ENCODE measurements around the gene GRIN2A. TPM values are rescaled to one million over a fixed set of nuclear protein-coding genes. Genes with fewer than 3 reads are reported as not detected.

Gene GRIN2A
- total and polyA plus RNA-seq, 2 of the 8 experiments (the other 6 are each of a cell fraction or from before 2014, with no cell fraction given): 0.18 to 1.8 TPM

DNA sequence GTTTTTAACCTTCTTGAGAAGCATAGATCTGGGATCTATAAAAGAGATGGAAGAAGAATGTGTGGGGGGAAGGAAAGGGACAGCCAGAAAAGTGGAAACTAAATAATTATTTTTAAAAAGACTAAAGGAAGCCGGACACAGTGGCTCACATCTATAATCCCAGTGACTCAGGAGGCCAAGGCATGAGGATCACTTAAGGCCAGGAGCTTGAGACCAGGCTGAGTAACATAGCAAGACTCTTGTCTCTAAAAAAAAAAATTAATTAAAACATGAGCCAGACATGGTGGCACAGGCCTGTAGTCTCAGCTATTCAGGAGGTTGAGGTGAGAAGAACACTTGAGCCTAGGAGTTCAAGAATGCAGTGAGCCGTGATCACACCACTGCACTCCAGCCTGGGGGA lies 335.1 kb downstream of the GRIN2A start:
- H3K9ac ChIP-seq (replicated peaks in 1 of 4; ENCODE audit: extremely low read depth in 1 of 4, low read depth in 3 of 4, low read length in 3 of 4): no peak overlapping the region
- no peak overlapping the region for H4K8ac ChIP-seq (ENCODE audit: extremely low read depth, insufficient read depth, low read length)
- no peak for FAIRE-seq
- H3K36me3 ChIP-seq (ENCODE audit: control insufficient read depth in 2 of 4, insufficient read depth in 4 of 4, low read length in 3 of 4): no peaks in the 10 kb centered on the region
- no peaks in the 10 kb centered on the region for H3K27me3 ChIP-seq (replicated peaks in 1 of 4; ENCODE audit: control insufficient read depth in 3 of 4, extremely low read depth in 1 of 4, insufficient read depth in 3 of 4, low read length in 3 of 4)
- H2BK120ac ChIP-seq (replicated peaks; ENCODE audit: low read depth, low read length): no peak overlapping the region
- H2BK12ac ChIP-seq (ENCODE audit: low read depth, low read length): no peak overlapping the region
- no peak overlapping the region for H2BK5ac ChIP-seq (ENCODE audit: low read depth, low read length)
- H3K4me1 ChIP-seq (replicated peaks in 1 of 4; ENCODE audit: control insufficient read depth in 3 of 4, insufficient read depth in 4 of 4, low read length in 3 of 4): no peaks in the 10 kb centered on the region; a peak in 1 of 7 replicates
- H3K4me2 ChIP-seq (ENCODE audit: insufficient read depth in 1 of 2, low read depth in 2 of 2, low read length in 2 of 2): no peak overlapping the region
- CTCF ChIA-PET (ENCODE audit: partially characterized antibody): no interaction called here
- no peak overlapping the region for H3K23ac ChIP-seq (ENCODE audit: insufficient read length)
- no peaks in the 10 kb centered on the region for H4K20me1 ChIP-seq (replicated peaks in 1 of 2; ENCODE audit: control insufficient read depth in 1 of 2, insufficient read depth in 2 of 2, low read length in 2 of 2)
- H3K14ac ChIP-seq (ENCODE audit: insufficient read length): no peak overlapping the region
- H3K4ac ChIP-seq (replicated peaks; ENCODE audit: insufficient read length, low read depth, low read length): no peak overlapping the region
- no peak overlapping the region for H4K91ac ChIP-seq (replicated peaks; ENCODE audit: insufficient read length, low read length)
- no peaks in the 10 kb centered on the region for H3K79me2 ChIP-seq (ENCODE audit: control insufficient read depth in 1 of 2, insufficient read depth in 2 of 2, low read length in 2 of 2)
- no peaks in the 10 kb centered on the region for H3K9me3 ChIP-seq (ENCODE audit: insufficient read depth in 2 of 2, low read depth in 1 of 2, low read length in 1 of 2)
- no peak overlapping the region for H2AK5ac ChIP-seq (ENCODE audit: low read depth, low read length)
- no peak for DNase-seq (ENCODE audit: low read depth in 1 of 2, low spot score in 2 of 2)
- no peak overlapping the region for H3K56ac ChIP-seq (replicated peaks; ENCODE audit: insufficient read length, low read depth, low read length)
- H4K5ac ChIP-seq (ENCODE audit: insufficient read length, low read depth, low read length): no peak overlapping the region
- no peak overlapping the region for H2BK15ac ChIP-seq (ENCODE audit: low read length)
- H3K27ac ChIP-seq (ENCODE audit: low read depth, low read length): no peak overlapping the region
- POLR2A ChIA-PET (ENCODE audit: partially characterized antibody): no interaction called here
- no peak overlapping the region for H3K4me3 ChIP-seq (ENCODE audit: extremely low read depth in 1 of 4, insufficient read depth in 2 of 4, low read depth in 3 of 4, low read length in 4 of 4)
- no peaks in the 10 kb centered on the region for H3K79me1 ChIP-seq (ENCODE audit: low read depth, low read length)
- H2AFZ ChIP-seq (ENCODE audit: low read length): no peak overlapping the region
- H3K23me2 ChIP-seq (ENCODE audit: low read depth, low read length): no peaks in the 10 kb centered on the region
- no peak overlapping the region for H2BK20ac ChIP-seq (ENCODE audit: low read length)
- WGBS, 2 experiments (ENCODE audit: extremely low coverage in 1 of 2, insufficient coverage in 1 of 2, insufficient read length in 1 of 2, insufficient replicate concordance in 2 of 2, low coverage in 1 of 2, low lambda C conversion rate in 2 of 2, missing lambda C conversion rate in 1 of 2): 95% methylated on average over 2 of the region's 2 CpGs; no CpG with 5 or more reads in 1 of the 2 experiments
- H3K18ac ChIP-seq (ENCODE audit: extremely low read depth, low read length): no peak overlapping the region
- TF ChIP-seq ASH2L (IDR thresholded peaks at IDR 0.05; ENCODE audit: low read length) (no peak), MAX (IDR thresholded peaks at IDR 0.05) (no peak), CTCF (IDR thresholded peaks at IDR 0.05; ENCODE audit: control extremely low read depth in 1 of 3, insufficient read depth in 1 of 3, low read depth in 1 of 3, low read length in 3 of 3) (no peak), USF2 (IDR thresholded peaks at IDR 0.05; ENCODE audit: low read length) (no peak), SIX5 (IDR thresholded peaks at IDR 0.05; ENCODE audit: low read depth, low read length) (no peak), NRF1 (IDR thresholded peaks at IDR 0.05; ENCODE audit: low read depth, low read length) (no peak), GTF2F1 (IDR thresholded peaks at IDR 0.05; ENCODE audit: borderline replicate concordance, low read depth, low read length) (no peak), KDM5A (IDR thresholded peaks at IDR 0.05; ENCODE audit: low read length) (no peak), CHD2 (IDR thresholded peaks at IDR 0.05; ENCODE audit: low read length) (no peak), BCL11A (IDR thresholded peaks at IDR 0.05; ENCODE audit: low read depth in 2 of 2, low read length in 2 of 2) (no peak), ZNF274 (IDR thresholded peaks at IDR 0.05; ENCODE audit: borderline replicate concordance, extremely low read depth, low read length) (no peak), SP2 (IDR thresholded peaks at IDR 0.05; ENCODE audit: low read length) (no peak)
